ENCODE results near the gene FUT9. TPM values are rescaled to one million over a fixed set of nuclear protein-coding genes. Genes with fewer than 3 reads are reported as not detected.

The FUT9 gene
- total and polyA plus RNA-seq, 10 of the 15 experiments (the other 5 are each of a cell fraction or from before 2014, with no cell fraction given), result not detected

- ATAC-seq (no peak), DNase-seq (ENCODE audit: low read depth, low spot score) (no peak), FAIRE-seq (no peak)
- ChIA-PET POLR2A (no interaction called here), RAD21 (ENCODE audit: unreplicated experiment) (no interaction called here), SMC1A (ENCODE audit: uncharacterized antibody, unreplicated experiment) (interaction anchor here (1.0 kb wide), 1 partner anchor 46 kb away, joined by 3 read pairs; no protein-coding TSS in a partner anchor), CTCF (no interaction called here)
- BruUV-seq (replicated peaks), result no TSS peak
- Histone ChIP-seq H2AFZ (ENCODE audit: control insufficient read depth, low read depth, low read length) (no peak overlapping the region), H4K20me1 (ENCODE audit: control insufficient read depth, insufficient read depth) (no peaks in the 10 kb centered on the region), H3K9me3 (replicated peaks; ENCODE audit: control insufficient read depth, insufficient read depth, low read length) (no peaks in the 10 kb centered on the region), H3K4me3 (no peak overlapping the region), H3K4me2 (ENCODE audit: control insufficient read depth, insufficient read depth) (no peak overlapping the region), H3K27ac (ENCODE audit: control insufficient read depth, insufficient read depth) (no peak overlapping the region), H3K9ac (ENCODE audit: control insufficient read depth, insufficient read depth, low read length) (no peak overlapping the region), H3K27me3 (replicated peaks in 1 of 2; ENCODE audit: control insufficient read depth in 2 of 2, insufficient read depth in 2 of 2, low read length in 1 of 2) (no peaks in the 10 kb centered on the region), H3K79me2 (ENCODE audit: control insufficient read depth, insufficient read depth, low read length) (no peaks in the 10 kb centered on the region), H3K36me3 (ENCODE audit: control insufficient read depth in 2 of 2, insufficient read depth in 2 of 2, low read length in 1 of 2) (no peaks in the 10 kb centered on the region), H3K4me1 (ENCODE audit: control insufficient read depth, insufficient read depth, low read length) (no peaks in the 10 kb centered on the region)
- TF ChIP-seq, protein P1, sequence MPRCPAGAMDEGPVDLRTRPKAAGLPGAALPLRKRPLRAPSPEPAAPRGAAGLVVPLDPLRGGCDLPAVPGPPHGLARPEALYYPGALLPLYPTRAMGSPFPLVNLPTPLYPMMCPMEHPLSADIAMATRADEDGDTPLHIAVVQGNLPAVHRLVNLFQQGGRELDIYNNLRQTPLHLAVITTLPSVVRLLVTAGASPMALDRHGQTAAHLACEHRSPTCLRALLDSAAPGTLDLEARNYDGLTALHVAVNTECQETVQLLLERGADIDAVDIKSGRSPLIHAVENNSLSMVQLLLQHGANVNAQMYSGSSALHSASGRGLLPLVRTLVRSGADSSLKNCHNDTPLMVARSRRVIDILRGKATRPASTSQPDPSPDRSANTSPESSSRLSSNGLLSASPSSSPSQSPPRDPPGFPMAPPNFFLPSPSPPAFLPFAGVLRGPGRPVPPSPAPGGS (IDR thresholded peaks at IDR 0.05; ENCODE audit: borderline replicate concordance, insufficient read depth, low read depth, low read length, poor library complexity, severe bottlenecking), result no peak
- no peak for TF ChIP-seq STAT3 (IDR thresholded peaks at IDR 0.05; ENCODE audit: low read depth, low read length)
- no peak for TF ChIP-seq RB1 (IDR thresholded peaks at IDR 0.05; ENCODE audit: borderline replicate concordance)
- TF ChIP-seq ZNF207 (IDR thresholded peaks at IDR 0.05; ENCODE audit: borderline replicate concordance), result no peak
- TF ChIP-seq SREBF1 (IDR thresholded peaks at IDR 0.05; ENCODE audit: low read length), result no peak
- TF ChIP-seq, protein P2, sequence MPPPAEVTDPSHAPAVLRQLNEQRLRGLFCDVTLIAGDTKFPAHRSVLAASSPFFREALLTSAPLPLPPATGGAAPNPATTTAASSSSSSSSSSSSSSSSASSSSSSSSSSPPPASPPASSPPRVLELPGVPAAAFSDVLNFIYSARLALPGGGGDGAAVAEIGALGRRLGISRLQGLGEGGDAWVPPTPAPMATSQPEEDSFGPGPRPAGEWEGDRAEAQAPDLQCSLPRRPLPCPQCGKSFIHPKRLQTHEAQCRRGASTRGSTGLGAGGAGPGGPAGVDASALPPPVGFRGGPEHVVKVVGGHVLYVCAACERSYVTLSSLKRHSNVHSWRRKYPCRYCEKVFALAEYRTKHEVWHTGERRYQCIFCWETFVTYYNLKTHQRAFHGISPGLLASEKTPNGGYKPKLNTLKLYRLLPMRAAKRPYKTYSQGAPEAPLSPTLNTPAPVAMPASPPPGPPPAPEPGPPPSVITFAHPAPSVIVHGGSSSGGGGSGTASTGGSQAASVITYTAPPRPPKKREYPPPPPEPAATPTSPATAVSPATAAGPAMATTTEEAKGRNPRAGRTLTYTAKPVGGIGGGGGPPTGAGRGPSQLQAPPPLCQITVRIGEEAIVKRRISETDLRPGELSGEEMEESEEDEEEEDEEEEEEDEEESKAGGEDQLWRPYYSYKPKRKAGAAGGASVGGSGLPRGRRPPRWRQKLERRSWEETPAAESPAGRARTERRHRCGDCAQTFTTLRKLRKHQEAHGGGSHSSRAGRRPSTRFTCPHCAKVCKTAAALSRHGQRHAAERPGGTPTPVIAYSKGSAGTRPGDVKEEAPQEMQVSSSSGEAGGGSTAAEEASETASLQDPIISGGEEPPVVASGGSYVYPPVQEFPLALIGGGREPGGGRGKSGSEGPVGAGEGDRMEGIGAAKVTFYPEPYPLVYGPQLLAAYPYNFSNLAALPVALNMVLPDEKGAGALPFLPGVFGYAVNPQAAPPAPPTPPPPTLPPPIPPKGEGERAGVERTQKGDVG (CRISPR knock-in tag; IDR thresholded peaks at IDR 0.05), result no peak
- no peak for TF ChIP-seq SMARCA5 (IDR thresholded peaks at IDR 0.05)
- no peak for TF ChIP-seq EGR1 (IDR thresholded peaks at IDR 0.05; ENCODE audit: borderline replicate concordance in 1 of 2, low read depth in 2 of 2, low read length in 2 of 2)
- no peak for TF ChIP-seq TBL1XR1 (IDR thresholded peaks at IDR 0.05; ENCODE audit: low read depth, low read length)
- TF ChIP-seq, protein P3, sequence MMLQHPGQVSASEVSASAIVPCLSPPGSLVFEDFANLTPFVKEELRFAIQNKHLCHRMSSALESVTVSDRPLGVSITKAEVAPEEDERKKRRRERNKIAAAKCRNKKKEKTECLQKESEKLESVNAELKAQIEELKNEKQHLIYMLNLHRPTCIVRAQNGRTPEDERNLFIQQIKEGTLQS (IDR thresholded peaks at IDR 0.05; ENCODE audit: borderline replicate concordance, extremely low read depth, low read depth, low read length), result no peak
- no peak for TF ChIP-seq ATF2 (IDR thresholded peaks at IDR 0.05; ENCODE audit: low read length)
- no peak for TF ChIP-seq KLF5 (IDR thresholded peaks at IDR 0.05; ENCODE audit: partially characterized antibody)
- TF ChIP-seq ZNF384 (IDR thresholded peaks at IDR 0.05; ENCODE audit: borderline replicate concordance, low read depth, low read length), result no peak
- no peak for TF ChIP-seq NFXL1 (IDR thresholded peaks at IDR 0.05; ENCODE audit: borderline replicate concordance)
- intact Hi-C loops (cut with micrococcal nuclease; ENCODE audit: unreplicated experiment) (no loop called here), in situ Hi-C loops (cut with MboI) (no loop called here)
- WGBS (ENCODE audit: insufficient coverage, insufficient replicate concordance, low lambda C conversion rate, missing lambda C conversion rate), result 0% methylated on average over 2 of the region's 2 CpGs
Observed at GRCh38 chr6:96171112-96171511, 155.3 kb downstream of the FUT9 start.

Measured in GM12878 (cell line).